ENCODE data around the gene SH2D4B. TPM values are rescaled to one million over a fixed set of nuclear protein-coding genes. Genes with fewer than 3 reads are reported as not detected.

SH2D4B gene
- total RNA-seq, 1 donor from 2014 or later = 0.43 TPM

DNA sequence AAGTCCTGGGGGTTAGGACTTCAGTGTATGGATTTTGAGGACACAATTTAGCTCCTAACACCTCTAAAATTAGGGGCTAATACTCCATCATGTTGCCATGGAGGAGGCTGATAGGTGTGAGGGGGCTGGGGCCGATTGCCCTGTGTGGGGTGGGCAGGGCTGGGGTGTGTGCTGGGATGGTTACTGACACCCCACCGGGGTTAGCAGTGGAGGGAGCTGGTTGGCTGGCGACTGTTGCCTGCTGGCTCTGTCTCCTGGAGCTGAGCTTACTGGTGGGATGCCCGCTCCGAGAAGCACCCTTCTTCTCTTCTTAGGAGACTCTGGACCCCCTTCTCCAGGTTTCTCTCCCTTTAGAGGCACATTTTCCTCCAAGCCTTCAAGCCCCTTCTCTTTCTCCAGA is 22.2 kb upstream of the SH2D4B start:
- ATAC-seq (no peak), DNase-seq (no peak)
- H3K36me3 ChIP-seq = peaks cover 98% of the 10 kb centered on the region
- H3K27ac ChIP-seq = no peak overlapping the region
- no peaks in the 10 kb centered on the region for H3K27me3 ChIP-seq
- no peaks in the 10 kb centered on the region for H3K9me3 ChIP-seq
- TF ChIP-seq, protein P1, sequence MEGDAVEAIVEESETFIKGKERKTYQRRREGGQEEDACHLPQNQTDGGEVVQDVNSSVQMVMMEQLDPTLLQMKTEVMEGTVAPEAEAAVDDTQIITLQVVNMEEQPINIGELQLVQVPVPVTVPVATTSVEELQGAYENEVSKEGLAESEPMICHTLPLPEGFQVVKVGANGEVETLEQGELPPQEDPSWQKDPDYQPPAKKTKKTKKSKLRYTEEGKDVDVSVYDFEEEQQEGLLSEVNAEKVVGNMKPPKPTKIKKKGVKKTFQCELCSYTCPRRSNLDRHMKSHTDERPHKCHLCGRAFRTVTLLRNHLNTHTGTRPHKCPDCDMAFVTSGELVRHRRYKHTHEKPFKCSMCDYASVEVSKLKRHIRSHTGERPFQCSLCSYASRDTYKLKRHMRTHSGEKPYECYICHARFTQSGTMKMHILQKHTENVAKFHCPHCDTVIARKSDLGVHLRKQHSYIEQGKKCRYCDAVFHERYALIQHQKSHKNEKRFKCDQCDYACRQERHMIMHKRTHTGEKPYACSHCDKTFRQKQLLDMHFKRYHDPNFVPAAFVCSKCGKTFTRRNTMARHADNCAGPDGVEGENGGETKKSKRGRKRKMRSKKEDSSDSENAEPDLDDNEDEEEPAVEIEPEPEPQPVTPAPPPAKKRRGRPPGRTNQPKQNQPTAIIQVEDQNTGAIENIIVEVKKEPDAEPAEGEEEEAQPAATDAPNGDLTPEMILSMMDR (IDR thresholded peaks at IDR 0.05) = no peak
- peaks cover 21% of the 10 kb centered on the region for H3K4me1 ChIP-seq
- intact Hi-C loops (cut with DNase I) = no loop called here
- no peak overlapping the region for H3K4me3 ChIP-seq

DNA sequence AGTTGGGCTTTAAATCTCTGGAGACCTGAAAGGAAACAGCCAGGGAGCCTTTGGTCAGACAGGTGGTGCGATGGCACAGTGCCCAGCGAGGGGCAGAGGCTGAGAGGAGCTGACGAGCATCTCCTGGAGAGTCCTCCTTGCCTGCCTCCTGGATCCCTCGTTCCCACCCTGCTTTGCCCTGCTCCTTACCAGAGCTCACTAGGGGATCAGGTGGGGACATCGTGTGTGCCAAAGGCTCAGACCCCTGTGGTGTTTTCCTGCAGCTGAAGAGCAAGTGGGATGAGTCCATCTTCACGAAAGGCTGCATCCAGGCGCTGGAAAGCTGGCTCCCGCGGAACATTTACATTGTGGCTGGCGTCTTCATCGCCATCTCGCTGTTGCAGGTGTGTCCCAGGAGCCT is 21.8 kb upstream of the SH2D4B start:
- Histone ChIP-seq H3K4me1 (peaks cover 21% of the 10 kb centered on the region), H3K9me3 (no peaks in the 10 kb centered on the region), H3K4me3 (no peak overlapping the region), H3K27me3 (no peaks in the 10 kb centered on the region), H3K36me3 (peaks cover 98% of the 10 kb centered on the region), H3K27ac (no peak overlapping the region)
- no peak for ATAC-seq
- intact Hi-C loops (cut with DNase I) = no loop called here
- no peak for DNase-seq
- TF ChIP-seq, protein P1 (IDR thresholded peaks at IDR 0.05) = no peak

DNA sequence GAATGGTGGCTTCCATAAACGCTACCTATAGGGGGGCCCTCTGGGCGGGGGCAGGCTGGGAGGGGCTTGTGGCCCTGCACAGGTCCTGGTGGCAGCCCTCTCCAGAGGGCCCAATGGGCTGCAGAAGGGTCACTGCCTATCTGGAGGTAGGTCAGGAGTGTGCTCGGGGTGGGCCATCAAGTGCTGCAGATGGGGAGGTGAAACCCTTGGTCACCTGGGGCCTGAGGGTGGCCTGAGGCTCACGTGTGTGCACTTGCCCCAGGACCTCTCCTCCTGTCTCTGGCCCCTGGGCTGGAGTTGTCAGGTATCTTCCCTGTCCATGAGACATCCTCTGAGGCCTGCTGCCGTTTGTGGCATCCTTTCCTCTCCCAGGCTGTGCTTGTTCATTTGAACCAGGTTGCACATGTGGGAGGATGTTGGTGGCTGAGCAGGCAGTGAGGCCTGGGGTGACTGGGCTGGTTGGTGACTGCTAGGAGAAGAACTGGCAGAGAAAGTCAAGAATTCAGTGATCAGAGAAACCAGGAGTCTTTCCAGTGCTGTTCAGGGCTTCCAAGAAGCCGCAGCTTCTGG is 21.1 kb upstream of the SH2D4B start:
- no peak for DNase-seq
- TF ChIP-seq, protein P1 (IDR thresholded peaks at IDR 0.05) = no peak
- no peak overlapping the region for H3K27ac ChIP-seq
- H3K4me3 ChIP-seq = no peak overlapping the region
- peaks cover 21% of the 10 kb centered on the region for H3K4me1 ChIP-seq
- no peaks in the 10 kb centered on the region for H3K27me3 ChIP-seq
- H3K36me3 ChIP-seq = peaks cover 99% of the 10 kb centered on the region
- intact Hi-C loops (cut with DNase I) = no loop called here
- H3K9me3 ChIP-seq = no peaks in the 10 kb centered on the region
- peak; percentile 7 for ATAC-seq

- ATAC-seq (no peak), DNase-seq (no peak)
- intact Hi-C loops (cut with DNase I) = no loop called here
- Histone ChIP-seq H3K27me3 (no peaks in the 10 kb centered on the region), H3K4me3 (no peak overlapping the region), H3K4me1 (peaks cover 16% of the 10 kb centered on the region), H3K9me3 (no peaks in the 10 kb centered on the region), H3K27ac (no peak overlapping the region), H3K36me3 (peaks cover 96% of the 10 kb centered on the region)
- TF ChIP-seq, protein P1 (IDR thresholded peaks at IDR 0.05) = no peak
These were observed 20.1 kb upstream of the SH2D4B start for GRCh38 chr10:80517416-80518142.

- Histone ChIP-seq H3K9me3 (no peaks in the 10 kb centered on the region), H3K27ac (peak overlapping the region; percentile 30), H3K36me3 (peaks cover 89% of the 10 kb centered on the region), H3K4me1 (peaks cover 16% of the 10 kb centered on the region), H3K4me3 (no peak overlapping the region), H3K27me3 (no peaks in the 10 kb centered on the region)
- peak; percentile 2 for ATAC-seq
- intact Hi-C loops (cut with DNase I) = no loop called here
- TF ChIP-seq, protein P1 (IDR thresholded peaks at IDR 0.05) = no peak
- no peak for DNase-seq
These were observed 19.4 kb upstream of the SH2D4B start for GRCh38 chr10:80518143-80518806.

Data from upper lobe of right lung (tissue), 1 donor.